NB4 (cell line): ENCODE results near the gene ARFRP1.

Experiments
- DNase-seq: peaks from one replicate; pipeline ENCODE4 v3.0.0; 2010; ENCODE audit warnings: low read depth
- H3K4me3 ChIP-seq: one replicate; pipeline ENCODE4 v1.5.1; 2011; ENCODE audit warnings: mild to moderate bottlenecking, low read depth, low read length, moderate library complexity
- CTCF ChIP-seq: IDR thresholded peaks from one replicate; pipeline ENCODE4 v1.5.1; 2012; ENCODE audit warnings: low read depth, low read length
- MAX ChIP-seq: IDR thresholded peaks from 2 replicates; pipeline ENCODE4 v1.6.1; 2011; ENCODE audit warnings: low read depth, low read length
- MYC ChIP-seq: IDR thresholded peaks from 2 replicates; pipeline ENCODE4 v1.6.1; 2011; ENCODE audit warnings: low read depth, low read length
- POLR2A ChIP-seq: IDR thresholded peaks from 2 replicates; pipeline ENCODE4 v1.6.1; 2011; ENCODE audit warnings: mild to moderate bottlenecking; ENCODE audit not compliant: insufficient read length; ENCODE audit errors: extremely low read depth

The ARFRP1 gene

GRCh38 chr20:63668351-63668750 is 39.4 kb downstream of the ARFRP1 start:
- TF ChIP-seq MAX (no peak), CTCF (no peak), POLR2A (no peak), MYC (no peak)

GRCh38 chr20:63667858-63668257 is 39.9 kb downstream of the ARFRP1 start:
- DNase-seq, result no peak
- no peak overlapping the region for H3K4me3 ChIP-seq
- TF ChIP-seq CTCF (no peak), POLR2A (no peak)

More at GRCh38 chr20:63668351-63668750, 39.4 kb downstream of the ARFRP1 start:
- no peak for DNase-seq
- H3K4me3 ChIP-seq, result no peak overlapping the region

- no peak for TF ChIP-seq MAX
- H3K4me3 ChIP-seq, result no peak overlapping the region
- no peak for DNase-seq
Observed at GRCh38 chr20:63665708-63666107, 42.1 kb downstream of the ARFRP1 start.

- TF ChIP-seq MYC (no peak), CTCF (no peak)
- DNase-seq, result no peak
- H3K4me3 ChIP-seq, result no peak overlapping the region
Observed at GRCh38 chr20:63664861-63665594, 42.7 kb downstream of the ARFRP1 start.

GRCh38 chr20:63664143-63664851 is 43.5 kb downstream of the ARFRP1 start:
- H3K4me3 ChIP-seq, result no peak overlapping the region
- TF ChIP-seq CTCF, result no peak
- TF ChIP-seq MAX, result no peak
- TF ChIP-seq POLR2A, result no peak
- TF ChIP-seq MYC, result no peak
- no peak for DNase-seq

GRCh38 chr20:63663332-63664066 is 44.3 kb downstream of the ARFRP1 start:
- DNase-seq, result no peak
- no peak overlapping the region for H3K4me3 ChIP-seq
- TF ChIP-seq CTCF, result no peak
- no peak for TF ChIP-seq MYC
- no peak for TF ChIP-seq MAX
- TF ChIP-seq POLR2A, result no peak
